ENCODE measurements around the gene PGM3. TPM values are rescaled to one million over a fixed set of nuclear protein-coding genes. Genes with fewer than 3 reads are reported as not detected.

Gene PGM3
- total and polyA plus RNA-seq, 2 donors from 2014 or later = 10.3 to 31.8 TPM

GRCh38 chr6:83221889-83222479 lies 28.9 kb upstream of the PGM3 start:
- Histone ChIP-seq H3K27ac (ENCODE audit: low read depth in 2 of 2, low read length in 2 of 2) (no peak overlapping the region), H3K4me1 (ENCODE audit: control insufficient read depth in 2 of 3, insufficient read depth in 2 of 3, low read depth in 1 of 3, low read length in 3 of 3) (no peaks in the 10 kb centered on the region), H3K36me3 (ENCODE audit: control insufficient read depth in 2 of 3, insufficient read depth in 3 of 3, low read length in 3 of 3) (no peaks in the 10 kb centered on the region), H3K9me3 (ENCODE audit: control insufficient read depth in 2 of 3, insufficient read depth in 1 of 3, low read length in 3 of 3) (no peaks in the 10 kb centered on the region), H3K4me3 (ENCODE audit: low read length in 3 of 3) (no peak overlapping the region), H3K27me3 (ENCODE audit: control insufficient read depth, insufficient read depth, low read length) (no peaks in the 10 kb centered on the region), H3K9ac (ENCODE audit: low read length in 3 of 3) (no peak overlapping the region)
- DNase-seq (peak in 2 of 5 donors; percentile 58 to 61), FAIRE-seq (peak; percentile 72)
- TF ChIP-seq CTCF (IDR thresholded peaks at IDR 0.05; ENCODE audit: borderline replicate concordance, extremely low read depth, insufficient read depth) = no peak
- intact Hi-C loops (cut with DNase I) = loop anchor here (5.0 kb wide), 1 partner anchor 290 kb away; the partner anchor contains the start of gene PRSS35

- no peak for TF ChIP-seq CTCF (IDR thresholded peaks at IDR 0.05; ENCODE audit: borderline replicate concordance, extremely low read depth, insufficient read depth)
- Histone ChIP-seq H3K4me1 (ENCODE audit: control insufficient read depth in 2 of 3, insufficient read depth in 2 of 3, low read depth in 1 of 3, low read length in 3 of 3) (no peaks in the 10 kb centered on the region), H3K9me3 (ENCODE audit: control insufficient read depth in 2 of 3, insufficient read depth in 1 of 3, low read length in 3 of 3) (no peaks in the 10 kb centered on the region), H3K4me3 (ENCODE audit: low read length in 3 of 3) (no peak overlapping the region), H3K9ac (ENCODE audit: low read length in 3 of 3) (no peak overlapping the region), H3K27ac (ENCODE audit: low read depth in 2 of 2, low read length in 2 of 2) (no peak overlapping the region), H3K27me3 (ENCODE audit: control insufficient read depth, insufficient read depth, low read length) (no peaks in the 10 kb centered on the region), H3K36me3 (ENCODE audit: control insufficient read depth in 2 of 3, insufficient read depth in 3 of 3, low read length in 3 of 3) (no peaks in the 10 kb centered on the region)
- DNase-seq = no peak
- intact Hi-C loops (cut with DNase I) = loop anchor here (5.0 kb wide), 1 partner anchor 291 kb away; the partner anchor contains the start of gene PRSS35
- no peak for FAIRE-seq
These were observed 28.2 kb upstream of the PGM3 start for GRCh38 chr6:83221276-83221675.

GRCh38 chr6:83220121-83220520 lies 27.1 kb upstream of the PGM3 start:
- DNase-seq (no peak), FAIRE-seq (no peak)
- no peaks in the 10 kb centered on the region for H3K9me3 ChIP-seq (ENCODE audit: control insufficient read depth in 2 of 3, insufficient read depth in 1 of 3, low read length in 3 of 3)
- H3K36me3 ChIP-seq (ENCODE audit: control insufficient read depth in 2 of 3, insufficient read depth in 3 of 3, low read length in 3 of 3) = no peaks in the 10 kb centered on the region
- intact Hi-C loops (cut with DNase I) = loop anchor here (5.0 kb wide), 1 partner anchor 292 kb away; the partner anchor contains the start of gene PRSS35
- H3K9ac ChIP-seq (ENCODE audit: low read length in 3 of 3) = no peak overlapping the region
- H3K27me3 ChIP-seq (ENCODE audit: control insufficient read depth, insufficient read depth, low read length) = no peaks in the 10 kb centered on the region
- H3K4me1 ChIP-seq (ENCODE audit: control insufficient read depth in 2 of 3, insufficient read depth in 2 of 3, low read depth in 1 of 3, low read length in 3 of 3) = no peaks in the 10 kb centered on the region
- no peak for TF ChIP-seq CTCF (IDR thresholded peaks at IDR 0.05; ENCODE audit: borderline replicate concordance, extremely low read depth, insufficient read depth)
- no peak overlapping the region for H3K27ac ChIP-seq (ENCODE audit: low read depth in 2 of 2, low read length in 2 of 2)
- no peak overlapping the region for H3K4me3 ChIP-seq (ENCODE audit: low read length in 3 of 3)
